Sigmoid colon (tissue), 7 donors: ENCODE results near the gene NKX6-2. TPM values are rescaled to one million over a fixed set of nuclear protein-coding genes. Genes with fewer than 3 reads are reported as not detected.
A peak's percentile ranks its signal among the peaks of the same experiment; 100 is the strongest.

Source experiments
- DNase-seq: peaks from one replicate; pipeline ENCODE4 v3.0.0-alpha.2; 2019
- H3K27ac ChIP-seq, 4 donors: fragments of 200-600 bp; sonication (generic); one replicate each; pipeline ENCODE4 v1.5.1; 2016 to 2019; ENCODE audit warnings: mild to moderate bottlenecking in 1 of 4
- H3K27me3 ChIP-seq, 3 donors: fragments of 200-600 bp; sonication (generic); one replicate each; pipeline ENCODE4 v1.5.1; 2019; ENCODE audit warnings: mild to moderate bottlenecking in 1 of 3
- H3K36me3 ChIP-seq, 4 donors: fragments of 200-600 bp; sonication (generic); one replicate each; pipeline ENCODE4 v1.5.1; 2016 to 2019
- H3K4me1 ChIP-seq, 4 donors: fragments of 200-600 bp; sonication (generic); one replicate each; pipeline ENCODE4 v1.5.1; 2017 to 2019
- H3K4me3 ChIP-seq, 4 donors: fragments of 200-600 bp; sonication (generic); one replicate each; pipeline ENCODE4 v1.5.1; 2017 to 2019; ENCODE audit warnings: mild to moderate bottlenecking in 2 of 4, moderate library complexity in 1 of 4
- H3K9me3 ChIP-seq, 4 donors: fragments of 200-600 bp in 3 of 4; sonication (generic) in 3 of 4; one replicate each; pipeline versions ENCODE4 v1.5.1 to v1.6.1; 2013 to 2019
- EP300 ChIP-seq, 4 donors: sonication (generic); formaldehyde crosslinking; IDR thresholded peaks; one replicate each; pipeline ENCODE4 v1.6.1; 2017; ENCODE audit warnings: antibody characterized with exemption in 4 of 4
- POLR2A ChIP-seq, 2 donors: fragments of 450-650 bp; IDR thresholded peaks; one replicate each; pipeline ENCODE4 v1.6.1; 2016; ENCODE audit warnings: antibody characterized with exemption in 2 of 2, mild to moderate bottlenecking in 2 of 2, moderate library complexity in 2 of 2
- POLR2AphosphoS5 ChIP-seq, 4 donors: sonication (generic); formaldehyde crosslinking; IDR thresholded peaks; one replicate each; pipeline ENCODE4 v1.6.1; 2017; ENCODE audit warnings: antibody characterized with exemption in 4 of 4
- WGBS, 2 donors: extraction: QIAGEN DNeasy Blood & Tissue Kit; methylation state at CpG; one replicate each; pipeline ENCODE4 v1.1.7; 2013; 5-methylcytosine and 5-hydroxymethylcytosine counted together
- intact Hi-C: fragments of 100-400 bp; cut with DNase I; formaldehyde crosslinking; loops from one replicate; pipeline ENCODE4 v1.15.1; 2023
- polyA plus RNA-seq, 3 donors: library from polyadenylated mRNA; stranded (reverse); fragments of 200-250 nt; gene quantifications; one replicate each; pipeline ENCODE4 v1.2.3, GENCODE V29; 2013
- total RNA-seq, 4 donors: library from RNA; depleted of rRNA; stranded (reverse); fragments of >200 nt; gene quantifications; one replicate each; pipeline ENCODE4 v1.1.0, GENCODE V29; 2016
- TF ChIP-seq, protein P1 (sequence below), 4 experiments: fragments of 450-650 bp in 3 of 4; fragments of 200-600 bp in 1 of 4; IDR thresholded peaks; one replicate each; pipeline ENCODE4 v1.5.1; 2016 to 2019; ENCODE audit warnings: antibody characterized with exemption in 4 of 4, mild to moderate bottlenecking in 3 of 4, moderate library complexity in 2 of 4
- donor health status: healthy with polysubstance abuse.
- donor health status: Bipolar disorder and iron deficiency.
- donor health status: healthy.

The NKX6-2 gene
- total and polyA plus RNA-seq, 7 donors, result 0.01 to 0.60 TPM; not detected in 5

DNA sequence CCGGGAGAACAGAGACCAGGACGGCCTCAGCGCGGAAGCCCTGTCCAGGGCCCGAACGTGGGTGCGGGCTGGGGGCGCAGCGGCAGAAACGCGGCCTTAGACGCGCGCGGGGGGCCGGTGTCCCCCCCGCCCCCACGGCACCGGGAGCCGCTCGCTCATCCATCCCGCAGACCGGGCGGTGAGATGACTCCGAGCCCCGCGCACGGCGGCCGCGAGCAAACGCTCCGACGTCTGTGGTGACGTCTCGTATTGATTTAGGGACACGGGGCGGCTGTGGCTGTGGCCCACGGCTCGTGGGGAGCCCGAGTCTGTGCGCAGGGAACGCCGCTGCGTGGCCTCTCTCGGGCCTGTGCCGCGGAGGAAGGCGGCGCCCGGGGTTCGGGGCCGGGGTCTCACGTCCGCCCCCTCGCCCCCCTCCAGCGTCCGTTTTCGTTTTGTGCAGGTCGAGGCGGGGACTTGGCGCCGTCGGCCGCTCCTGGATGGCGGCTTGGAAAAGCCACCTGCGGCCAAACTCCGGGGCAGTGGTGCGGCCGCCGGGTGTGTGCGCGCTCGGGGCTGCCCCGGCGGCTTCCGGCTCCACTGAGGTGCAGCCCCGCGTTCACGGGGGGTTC, 1.0 kb upstream of the NKX6-2 start:
- Histone ChIP-seq H3K9me3 (no peaks in the 10 kb centered on the region), H3K36me3 (peaks cover 0 to 20% (median 6%) of the 10 kb centered on the region in 4 donors), H3K4me1 (peaks cover 0 to 44% (median 40%) of the 10 kb centered on the region in 4 donors), H3K27ac (no peak overlapping the region), H3K27me3 (peaks cover 54 to 75% (median 62%) of the 10 kb centered on the region in 3 donors), H3K4me3 (peak overlapping the region in 2 of 4 donors; percentile 5 to 21)
- intact Hi-C loops, result loop anchor here (10.0 kb wide), 1 partner anchor 332 kb away; no protein-coding TSS in a partner anchor
- DNase-seq, result no peak
- whole genome bisulfite sequencing, 2 donors, result 2 to 4% methylated on average over 80 of the region's 80 CpGs
- TF ChIP-seq POLR2AphosphoS5 (IDR thresholded peaks at IDR 0.05), result no peak
- no peak for TF ChIP-seq EP300 (IDR thresholded peaks at IDR 0.05)
- TF ChIP-seq POLR2A (IDR thresholded peaks at IDR 0.05), result no peak
- TF ChIP-seq, protein P1, sequence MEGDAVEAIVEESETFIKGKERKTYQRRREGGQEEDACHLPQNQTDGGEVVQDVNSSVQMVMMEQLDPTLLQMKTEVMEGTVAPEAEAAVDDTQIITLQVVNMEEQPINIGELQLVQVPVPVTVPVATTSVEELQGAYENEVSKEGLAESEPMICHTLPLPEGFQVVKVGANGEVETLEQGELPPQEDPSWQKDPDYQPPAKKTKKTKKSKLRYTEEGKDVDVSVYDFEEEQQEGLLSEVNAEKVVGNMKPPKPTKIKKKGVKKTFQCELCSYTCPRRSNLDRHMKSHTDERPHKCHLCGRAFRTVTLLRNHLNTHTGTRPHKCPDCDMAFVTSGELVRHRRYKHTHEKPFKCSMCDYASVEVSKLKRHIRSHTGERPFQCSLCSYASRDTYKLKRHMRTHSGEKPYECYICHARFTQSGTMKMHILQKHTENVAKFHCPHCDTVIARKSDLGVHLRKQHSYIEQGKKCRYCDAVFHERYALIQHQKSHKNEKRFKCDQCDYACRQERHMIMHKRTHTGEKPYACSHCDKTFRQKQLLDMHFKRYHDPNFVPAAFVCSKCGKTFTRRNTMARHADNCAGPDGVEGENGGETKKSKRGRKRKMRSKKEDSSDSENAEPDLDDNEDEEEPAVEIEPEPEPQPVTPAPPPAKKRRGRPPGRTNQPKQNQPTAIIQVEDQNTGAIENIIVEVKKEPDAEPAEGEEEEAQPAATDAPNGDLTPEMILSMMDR (IDR thresholded peaks at IDR 0.05), result no peak

DNA sequence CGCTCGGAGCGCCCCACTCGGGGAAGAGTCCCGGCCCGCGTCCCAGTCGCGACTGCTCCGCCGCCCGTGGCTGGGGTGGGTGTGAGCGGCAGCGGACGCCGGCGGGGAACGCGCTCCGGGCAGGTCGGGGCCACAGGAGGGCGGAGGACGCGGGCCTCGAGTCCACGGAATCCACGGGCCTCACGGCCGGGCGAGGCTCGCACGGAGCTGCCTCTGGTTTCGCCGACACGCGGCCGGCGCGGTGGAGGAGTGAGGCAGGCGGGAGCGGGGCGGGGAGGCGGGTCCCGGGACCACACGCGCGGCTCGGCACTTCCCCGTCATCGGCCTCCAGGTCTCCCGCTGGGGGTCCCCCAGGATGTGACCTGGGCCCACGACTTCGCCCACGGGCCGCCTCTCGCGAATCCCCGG, 533 bp upstream of the NKX6-2 start:
- DNase-seq, result no peak
- H3K9me3 ChIP-seq, result no peaks in the 10 kb centered on the region
- no peak overlapping the region for H3K27ac ChIP-seq
- H3K4me3 ChIP-seq, result peak overlapping the region in 2 of 4 donors; percentile 5 to 21
- H3K27me3 ChIP-seq, result peaks cover 54 to 80% (median 62%) of the 10 kb centered on the region in 3 donors
- WGBS, 2 donors, result 6 to 7% methylated on average over 58 of the region's 58 CpGs
- peaks cover 0 to 44% (median 40%) of the 10 kb centered on the region in 4 donors for H3K4me1 ChIP-seq
- intact Hi-C loops, result loop anchor here (10.0 kb wide), 1 partner anchor 332 kb away; no protein-coding TSS in a partner anchor
- H3K36me3 ChIP-seq, result peaks cover under 1 to 25% (median 11%) of the 10 kb centered on the region in 4 donors
- TF ChIP-seq EP300 (IDR thresholded peaks at IDR 0.05), result no peak
- TF ChIP-seq, protein P1 (IDR thresholded peaks at IDR 0.05), result no peak
- no peak for TF ChIP-seq POLR2A (IDR thresholded peaks at IDR 0.05)
- TF ChIP-seq POLR2AphosphoS5 (IDR thresholded peaks at IDR 0.05), result no peak

DNA sequence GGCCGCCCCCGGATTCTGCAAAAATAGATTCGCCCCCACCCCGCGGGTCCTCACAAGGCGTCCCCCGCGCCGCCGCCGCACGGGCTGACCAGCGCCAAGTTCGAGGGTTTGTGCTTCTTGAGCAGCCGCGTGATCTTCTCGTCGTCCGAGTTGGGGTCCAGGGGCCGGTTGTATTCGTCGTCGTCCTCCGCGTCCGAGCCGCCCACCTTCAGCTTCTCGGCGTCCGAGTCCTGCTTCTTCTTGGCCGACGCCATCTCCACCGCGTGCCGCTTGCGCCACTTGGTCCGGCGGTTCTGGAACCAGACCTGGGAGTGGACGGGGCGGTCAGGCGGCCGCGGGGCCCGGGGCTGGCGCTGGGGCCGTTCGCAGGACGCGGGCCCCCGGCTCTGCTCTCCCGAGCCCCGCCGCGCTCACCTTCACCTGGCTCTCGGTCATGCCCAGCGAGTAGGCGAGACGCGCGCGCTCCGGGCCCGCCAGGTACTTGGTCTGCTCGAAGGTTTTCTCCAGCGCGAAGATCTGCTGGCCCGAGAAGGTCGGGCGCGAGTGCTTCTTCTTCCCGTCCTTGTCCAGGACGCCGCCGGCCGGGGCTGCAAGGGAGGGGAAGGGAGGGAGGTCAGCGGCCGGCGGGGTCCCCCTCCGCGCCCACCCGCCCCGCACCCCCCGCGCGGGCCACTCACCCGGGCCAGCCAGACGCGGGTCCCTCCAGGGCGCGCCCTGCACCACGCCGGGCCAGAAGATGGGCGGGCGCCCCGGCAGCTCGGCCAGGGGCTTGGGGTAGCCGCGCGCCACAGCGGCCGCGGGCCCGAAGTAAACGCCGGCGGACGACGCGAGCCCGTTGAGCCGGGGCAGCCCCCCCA, 853 bp downstream of the NKX6-2 start:
- Histone ChIP-seq H3K4me1 (peaks cover 0 to 44% (median 40%) of the 10 kb centered on the region in 4 donors), H3K27me3 (peaks cover 54 to 89% (median 62%) of the 10 kb centered on the region in 3 donors), H3K27ac (no peak overlapping the region), H3K9me3 (no peaks in the 10 kb centered on the region), H3K36me3 (peaks cover 11 to 39% (median 17%) of the 10 kb centered on the region in 4 donors), H3K4me3 (peak overlapping the region in 3 of 4 donors; percentile 7 to 35 (median 33))
- 8 to 18% methylated on average over 111 of the region's 111 CpGs for WGBS, 2 donors
- DNase-seq, result no peak
- intact Hi-C loops, result loop anchor here (10.0 kb wide), 1 partner anchor 330 kb away; no protein-coding TSS in a partner anchor
- TF ChIP-seq POLR2AphosphoS5 (IDR thresholded peaks at IDR 0.05), result no peak
- TF ChIP-seq EP300 (IDR thresholded peaks at IDR 0.05), result no peak
- TF ChIP-seq, protein P1 (IDR thresholded peaks at IDR 0.05), result no peak
- no peak for TF ChIP-seq POLR2A (IDR thresholded peaks at IDR 0.05)

DNA sequence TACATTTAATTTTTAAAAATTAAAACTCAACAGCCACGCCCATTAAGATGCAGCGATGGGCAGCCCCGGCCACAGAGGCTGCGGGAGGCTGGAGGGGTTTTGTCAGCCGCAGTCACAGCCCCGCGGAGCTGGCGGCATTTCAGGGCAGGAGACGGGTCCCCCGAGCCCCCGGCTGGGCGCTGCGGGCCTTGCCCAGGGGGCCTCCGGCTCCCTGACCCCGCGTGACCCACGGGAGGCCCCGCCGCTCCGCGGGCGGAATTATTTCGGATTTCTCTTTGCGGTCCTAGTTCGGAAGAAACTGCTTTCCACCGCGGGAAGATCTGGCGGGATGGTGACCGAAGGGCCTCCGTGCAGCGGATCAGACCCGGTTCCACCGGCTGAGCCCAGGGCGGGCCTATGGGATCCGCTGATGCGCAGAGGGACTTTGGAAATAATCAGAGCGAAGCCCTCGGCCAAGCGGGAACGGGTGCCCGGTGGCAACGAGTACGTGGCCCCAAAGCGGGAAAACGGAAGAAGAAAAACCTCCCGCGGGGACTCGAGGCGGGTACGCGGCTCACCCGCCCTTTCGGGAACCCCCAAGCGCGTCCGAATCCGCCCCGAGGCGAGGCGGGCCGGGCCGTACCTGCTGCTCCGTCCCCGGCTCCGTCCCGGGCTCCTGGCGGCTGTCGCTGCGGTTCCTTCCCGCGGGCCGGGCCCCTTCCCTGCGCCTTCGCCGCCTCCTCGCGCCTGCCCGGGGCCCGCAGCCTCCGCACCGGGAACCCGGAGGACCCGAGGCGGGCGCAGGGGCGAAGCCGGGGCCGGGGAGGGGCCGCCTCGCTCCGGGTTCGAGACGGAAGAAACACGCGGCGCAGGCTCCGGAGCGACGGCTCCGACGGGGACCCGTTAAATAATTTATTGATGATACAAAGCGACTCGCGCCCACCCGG, 1.7 kb downstream of the NKX6-2 start:
- no peak overlapping the region for H3K4me3 ChIP-seq
- H3K9me3 ChIP-seq, result no peaks in the 10 kb centered on the region
- H3K27me3 ChIP-seq, result peaks cover 51 to 84% (median 54%) of the 10 kb centered on the region in 3 donors
- H3K36me3 ChIP-seq, result peaks cover 14 to 48% (median 22%) of the 10 kb centered on the region in 4 donors
- H3K4me1 ChIP-seq, result peaks cover 0 to 44% (median 40%) of the 10 kb centered on the region in 4 donors
- no peak for DNase-seq
- intact Hi-C loops, result loop anchor here (10.0 kb wide), 1 partner anchor 329 kb away; no protein-coding TSS in a partner anchor
- no peak overlapping the region for H3K27ac ChIP-seq
- WGBS, 2 donors, result 16 to 34% methylated on average over 106 of the region's 106 CpGs
- TF ChIP-seq, protein P1 (IDR thresholded peaks at IDR 0.05), result no peak
- TF ChIP-seq EP300 (IDR thresholded peaks at IDR 0.05) (no peak), POLR2AphosphoS5 (IDR thresholded peaks at IDR 0.05) (no peak), POLR2A (IDR thresholded peaks at IDR 0.05) (no peak)
